K562 (cell line): Measurements from ENCODE around the gene RTL1. TPM values are rescaled to one million over a fixed set of nuclear protein-coding genes. Genes with fewer than 3 reads are reported as not detected.
A peak's percentile ranks its signal among the peaks of the same experiment; 100 is the strongest.

Experiments used
- NONO ChIP-seq, 2 experiments: fragments of 200-400 bp in 1 of 2; fragments of 450-650 bp in 1 of 2; formaldehyde crosslinking in 1 of 2; IDR thresholded peaks; 2 replicates each; pipeline ENCODE4 v1.6.1; 2017; ENCODE audit warnings: low read depth in 2 of 2, mild to moderate bottlenecking in 2 of 2, moderate library complexity in 2 of 2, low read length in 1 of 2
- TEAD4 ChIP-seq, 2 experiments: sonication (generic) in 1 of 2; formaldehyde crosslinking in 1 of 2; IDR thresholded peaks; 2 replicates each; pipeline versions ENCODE4 v1.6.1 to v1.8.0; 2012 to 2022; ENCODE audit warnings: borderline replicate concordance in 1 of 2, inconsistent platforms in 1 of 2, low read length in 1 of 2, mild to moderate bottlenecking in 1 of 2, missing genetic modification reagents in 1 of 2
- polyA plus RNA-seq, 8 experiments: library from polyadenylated mRNA; depleted of rRNA in 4 of 8; stranded (reverse) in 5 of 8; unstranded in 3 of 8; fragments of >200 nt; fragmentation: Nextera tagmentation in 2 of 8; fragmentation: Illumina TruSeq in 1 of 8; extraction: Ambion mirVana in 2 of 8; extraction: Trizol in 1 of 8; gene quantifications; 2 replicates each; pipeline versions ENCODE4 v1.2.1 to v1.2.3, GENCODE V29; 2011 to 2014; ENCODE audit warnings: inconsistent platforms in 1 of 8, missing spikeins in 1 of 8
- total RNA-seq, 7 experiments: library from RNA; depleted of rRNA in 6 of 7; stranded (reverse); fragments of >200 nt in 6 of 7; fragmentation: Illumina TruSeq in 2 of 7; extraction: Trizol in 2 of 7; gene quantifications; 2 replicates each; pipeline versions ENCODE4 v1.2.1 to v1.2.3, GENCODE V29; 2011 to 2021; ENCODE audit warnings: low replicate concordance in 1 of 7
- TF ChIP-seq, protein P1 (sequence below): fragments of 250-450 bp; sonication (Bioruptor Pico); IDR thresholded peaks from 2 replicates; pipeline ENCODE4 v1.9.0; 2021; ENCODE audit warnings: mild to moderate bottlenecking, inconsistent platforms
- TF ChIP-seq, protein P2 (sequence below): fragments of 450-650 bp; formaldehyde crosslinking; IDR thresholded peaks from 2 replicates; pipeline ENCODE4 v1.4.0; 2022; ENCODE audit warnings: missing genetic modification characterization
- TF ChIP-seq, protein P3 (sequence below), 2 experiments: fragments of 450-650 bp; IDR thresholded peaks; 2 replicates each; pipeline ENCODE4 v1.6.1; 2016; ENCODE audit warnings: mild to moderate bottlenecking in 2 of 2, borderline replicate concordance in 1 of 2, low read depth in 1 of 2, moderate library complexity in 1 of 2
- TF ChIP-seq, protein P4 (sequence below): fragments of 200-800 bp; sonication (Bioruptor generic); IDR thresholded peaks from 2 replicates; pipeline ENCODE4 v1.6.1; 2017; ENCODE audit warnings: missing genetic modification characterization, missing compliant biosample characterization
- TF ChIP-seq, protein P5 (sequence below): fragments of 250-450 bp; sonication (Bioruptor Pico); IDR thresholded peaks from 2 replicates; pipeline ENCODE4 v1.4.0; 2020; ENCODE audit warnings: mild to moderate bottlenecking, moderate library complexity

RTL1 gene
- total and polyA plus RNA-seq, 9 of the 15 experiments (the other 6 are each of a cell fraction or from before 2014, with no cell fraction given), result not detected

DNA sequence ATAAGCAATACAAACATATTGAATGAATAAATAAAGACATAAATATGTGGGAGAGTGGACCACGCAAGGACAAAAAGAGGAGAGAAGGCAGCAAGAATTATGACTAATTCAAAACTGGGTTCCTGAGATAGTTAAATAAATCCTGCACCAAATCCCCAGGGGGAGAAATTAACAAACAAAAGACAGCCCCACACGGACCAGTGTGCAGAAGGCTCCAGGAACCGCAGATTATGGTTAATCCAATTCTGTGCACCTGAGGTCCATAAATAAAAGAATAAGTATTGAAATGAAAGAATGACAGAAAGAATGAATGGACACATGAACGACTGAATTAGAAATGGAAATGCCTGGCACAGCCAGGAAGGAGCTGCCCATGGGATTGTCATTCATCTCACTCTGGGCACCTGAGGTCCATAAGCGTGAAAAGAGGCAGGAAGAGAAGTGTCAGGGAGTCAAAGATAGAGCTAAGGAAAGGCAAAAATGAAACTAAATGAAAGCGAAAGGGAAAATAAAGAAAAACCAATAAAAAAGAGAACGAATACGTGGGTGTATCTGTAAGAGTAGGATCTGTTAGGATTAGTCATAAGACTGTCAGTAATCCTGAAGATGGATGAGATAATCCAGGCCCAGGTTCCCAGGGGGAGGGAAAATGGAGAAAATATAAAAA lies 54.3 kb downstream of the RTL1 start (continued):
- TF ChIP-seq, protein P1, sequence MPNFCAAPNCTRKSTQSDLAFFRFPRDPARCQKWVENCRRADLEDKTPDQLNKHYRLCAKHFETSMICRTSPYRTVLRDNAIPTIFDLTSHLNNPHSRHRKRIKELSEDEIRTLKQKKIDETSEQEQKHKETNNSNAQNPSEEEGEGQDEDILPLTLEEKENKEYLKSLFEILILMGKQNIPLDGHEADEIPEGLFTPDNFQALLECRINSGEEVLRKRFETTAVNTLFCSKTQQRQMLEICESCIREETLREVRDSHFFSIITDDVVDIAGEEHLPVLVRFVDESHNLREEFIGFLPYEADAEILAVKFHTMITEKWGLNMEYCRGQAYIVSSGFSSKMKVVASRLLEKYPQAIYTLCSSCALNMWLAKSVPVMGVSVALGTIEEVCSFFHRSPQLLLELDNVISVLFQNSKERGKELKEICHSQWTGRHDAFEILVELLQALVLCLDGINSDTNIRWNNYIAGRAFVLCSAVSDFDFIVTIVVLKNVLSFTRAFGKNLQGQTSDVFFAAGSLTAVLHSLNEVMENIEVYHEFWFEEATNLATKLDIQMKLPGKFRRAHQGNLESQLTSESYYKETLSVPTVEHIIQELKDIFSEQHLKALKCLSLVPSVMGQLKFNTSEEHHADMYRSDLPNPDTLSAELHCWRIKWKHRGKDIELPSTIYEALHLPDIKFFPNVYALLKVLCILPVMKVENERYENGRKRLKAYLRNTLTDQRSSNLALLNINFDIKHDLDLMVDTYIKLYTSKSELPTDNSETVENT (CRISPR knock-in tag), result no peak
- TF ChIP-seq TEAD4 (IDR thresholded peaks at IDR 0.05; ENCODE audit: low read length), result no peak
- TF ChIP-seq TEAD4 (CRISPR knock-in tag; IDR thresholded peaks at IDR 0.05; ENCODE audit: borderline replicate concordance), result no peak
- TF ChIP-seq, protein P2, sequence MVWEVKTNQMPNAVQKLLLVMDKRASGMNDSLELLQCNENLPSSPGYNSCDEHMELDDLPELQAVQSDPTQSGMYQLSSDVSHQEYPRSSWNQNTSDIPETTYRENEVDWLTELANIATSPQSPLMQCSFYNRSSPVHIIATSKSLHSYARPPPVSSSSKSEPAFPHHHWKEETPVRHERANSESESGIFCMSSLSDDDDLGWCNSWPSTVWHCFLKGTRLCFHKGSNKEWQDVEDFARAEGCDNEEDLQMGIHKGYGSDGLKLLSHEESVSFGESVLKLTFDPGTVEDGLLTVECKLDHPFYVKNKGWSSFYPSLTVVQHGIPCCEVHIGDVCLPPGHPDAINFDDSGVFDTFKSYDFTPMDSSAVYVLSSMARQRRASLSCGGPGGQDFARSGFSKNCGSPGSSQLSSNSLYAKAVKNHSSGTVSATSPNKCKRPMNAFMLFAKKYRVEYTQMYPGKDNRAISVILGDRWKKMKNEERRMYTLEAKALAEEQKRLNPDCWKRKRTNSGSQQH (CRISPR knock-in tag), result no peak
- TF ChIP-seq, protein P3, sequence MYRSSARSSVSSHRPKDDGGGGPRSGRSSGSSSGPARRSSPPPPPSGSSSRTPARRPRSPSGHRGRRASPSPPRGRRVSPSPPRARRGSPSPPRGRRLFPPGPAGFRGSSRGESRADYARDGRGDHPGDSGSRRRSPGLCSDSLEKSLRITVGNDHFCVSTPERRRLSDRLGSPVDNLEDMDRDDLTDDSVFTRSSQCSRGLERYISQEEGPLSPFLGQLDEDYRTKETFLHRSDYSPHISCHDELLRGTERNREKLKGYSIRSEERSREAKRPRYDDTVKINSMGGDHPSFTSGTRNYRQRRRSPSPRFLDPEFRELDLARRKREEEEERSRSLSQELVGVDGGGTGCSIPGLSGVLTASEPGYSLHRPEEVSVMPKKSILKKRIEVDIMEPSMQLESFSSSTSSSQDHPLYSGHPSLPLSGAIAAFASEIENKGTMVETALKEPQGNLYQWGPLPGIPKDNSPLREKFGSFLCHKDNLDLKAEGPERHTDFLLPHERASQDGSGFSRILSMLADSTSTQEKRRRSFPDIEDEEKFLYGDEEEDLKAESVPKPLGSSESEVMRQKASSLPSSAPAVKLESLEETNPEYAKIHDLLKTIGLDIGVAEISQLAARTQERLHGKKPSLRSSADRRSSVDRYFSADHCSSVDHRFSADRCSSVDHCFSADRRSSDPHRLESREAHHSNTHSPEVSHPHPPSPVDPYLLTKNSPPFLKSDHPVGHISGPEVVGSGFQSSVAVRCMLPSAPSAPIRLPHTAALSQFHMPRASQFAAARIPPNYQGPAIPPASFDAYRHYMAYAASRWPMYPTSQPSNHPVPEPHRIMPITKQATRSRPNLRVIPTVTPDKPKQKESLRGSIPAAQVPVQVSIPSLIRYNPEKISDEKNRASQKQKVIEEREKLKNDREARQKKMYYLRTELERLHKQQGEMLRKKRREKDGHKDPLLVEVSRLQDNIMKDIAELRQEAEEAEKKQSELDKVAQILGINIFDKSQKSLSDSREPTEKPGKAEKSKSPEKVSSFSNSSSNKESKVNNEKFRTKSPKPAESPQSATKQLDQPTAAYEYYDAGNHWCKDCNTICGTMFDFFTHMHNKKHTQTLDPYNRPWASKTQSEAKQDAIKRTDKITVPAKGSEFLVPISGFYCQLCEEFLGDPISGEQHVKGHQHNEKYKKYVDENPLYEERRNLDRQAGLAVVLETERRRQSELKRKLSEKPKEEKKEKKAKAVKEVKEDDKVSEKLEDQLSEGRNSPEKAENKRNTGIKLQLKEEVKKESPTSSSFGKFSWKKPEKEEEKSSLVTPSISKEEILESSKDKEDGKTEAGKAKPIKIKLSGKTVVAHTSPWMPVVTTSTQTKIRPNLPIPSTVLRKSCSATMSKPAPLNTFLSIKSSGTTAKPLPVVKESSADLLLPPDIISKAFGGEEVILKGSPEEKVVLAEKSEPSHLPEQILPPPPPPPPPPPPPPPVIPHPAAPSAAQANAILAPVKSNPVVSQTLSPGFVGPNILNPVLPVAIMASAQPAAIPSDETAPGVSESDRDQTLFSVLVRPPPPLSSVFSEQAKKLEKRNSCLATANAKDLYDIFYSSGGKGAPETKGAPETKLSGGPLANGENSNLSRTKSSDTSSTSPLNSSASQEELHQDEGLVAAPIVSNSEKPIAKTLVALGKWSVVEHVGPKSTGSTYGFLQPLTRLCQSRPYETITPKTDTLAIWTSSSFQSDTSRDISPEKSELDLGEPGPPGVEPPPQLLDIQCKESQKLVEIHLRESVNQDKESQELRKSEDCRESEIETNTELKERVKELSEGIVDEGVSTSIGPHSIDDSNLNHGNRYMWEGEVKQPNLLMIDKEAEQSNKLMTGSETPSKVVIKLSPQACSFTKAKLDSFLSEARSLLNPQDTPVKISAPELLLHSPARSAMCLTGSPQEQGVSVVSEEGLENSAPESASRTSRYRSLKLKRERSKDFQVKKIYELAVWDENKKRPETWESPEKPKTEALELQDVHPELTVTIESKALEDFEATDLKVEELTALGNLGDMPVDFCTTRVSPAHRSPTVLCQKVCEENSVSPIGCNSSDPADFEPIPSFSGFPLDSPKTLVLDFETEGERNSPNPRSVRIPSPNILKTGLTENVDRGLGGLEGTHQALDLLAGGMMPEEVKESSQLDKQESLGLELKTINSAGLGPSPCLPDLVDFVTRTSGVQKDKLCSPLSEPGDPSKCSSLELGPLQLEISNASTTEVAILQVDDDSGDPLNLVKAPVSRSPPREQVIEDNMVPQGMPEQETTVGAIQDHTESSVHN (IDR thresholded peaks at IDR 0.05; ENCODE audit: borderline replicate concordance in 1 of 2, low read depth in 1 of 2), result peak in 1 of 2 experiments; percentile 83; a peak in 2 of 4 replicates
- TF ChIP-seq, protein P4, sequence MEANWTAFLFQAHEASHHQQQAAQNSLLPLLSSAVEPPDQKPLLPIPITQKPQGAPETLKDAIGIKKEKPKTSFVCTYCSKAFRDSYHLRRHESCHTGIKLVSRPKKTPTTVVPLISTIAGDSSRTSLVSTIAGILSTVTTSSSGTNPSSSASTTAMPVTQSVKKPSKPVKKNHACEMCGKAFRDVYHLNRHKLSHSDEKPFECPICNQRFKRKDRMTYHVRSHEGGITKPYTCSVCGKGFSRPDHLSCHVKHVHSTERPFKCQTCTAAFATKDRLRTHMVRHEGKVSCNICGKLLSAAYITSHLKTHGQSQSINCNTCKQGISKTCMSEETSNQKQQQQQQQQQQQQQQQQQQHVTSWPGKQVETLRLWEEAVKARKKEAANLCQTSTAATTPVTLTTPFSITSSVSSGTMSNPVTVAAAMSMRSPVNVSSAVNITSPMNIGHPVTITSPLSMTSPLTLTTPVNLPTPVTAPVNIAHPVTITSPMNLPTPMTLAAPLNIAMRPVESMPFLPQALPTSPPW (CRISPR knock-in tag), result 0 out of 2 replicates have a peak, but pooled peaks have one; percentile 25
- no peak for TF ChIP-seq NONO (IDR thresholded peaks at IDR 0.05; ENCODE audit: low read depth in 2 of 2, low read length in 1 of 2)
- TF ChIP-seq, protein P5, sequence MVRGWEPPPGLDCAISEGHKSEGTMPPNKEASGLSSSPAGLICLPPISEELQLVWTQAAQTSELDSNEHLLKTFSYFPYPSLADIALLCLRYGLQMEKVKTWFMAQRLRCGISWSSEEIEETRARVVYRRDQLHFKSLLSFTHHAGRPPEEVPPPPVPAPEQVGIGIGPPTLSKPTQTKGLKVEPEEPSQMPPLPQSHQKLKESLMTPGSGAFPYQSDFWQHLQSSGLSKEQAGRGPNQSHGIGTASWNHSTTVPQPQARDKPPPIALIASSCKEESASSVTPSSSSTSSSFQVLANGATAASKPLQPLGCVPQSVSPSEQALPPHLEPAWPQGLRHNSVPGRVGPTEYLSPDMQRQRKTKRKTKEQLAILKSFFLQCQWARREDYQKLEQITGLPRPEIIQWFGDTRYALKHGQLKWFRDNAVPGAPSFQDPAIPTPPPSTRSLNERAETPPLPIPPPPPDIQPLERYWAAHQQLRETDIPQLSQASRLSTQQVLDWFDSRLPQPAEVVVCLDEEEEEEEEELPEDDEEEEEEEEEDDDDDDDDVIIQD (CRISPR knock-in tag), result no peak
